Body of pancreas (tissue), 4 donors: ENCODE results near the gene THSD4. TPM values are rescaled to one million over a fixed set of nuclear protein-coding genes. Genes with fewer than 3 reads are reported as not detected.

ENCODE experiments used
- ATAC-seq: fragments of 150-250 bp; one replicate; pipeline ENCODE4 v1.9.1; 2016
- DNase-seq, 4 donors: peaks; one replicate each; pipeline ENCODE4 v3.0.0-alpha.2; 2019
- H3K27ac ChIP-seq, 4 donors: fragments of 200-600 bp; sonication (generic); 1 replicate in 3 of 4; 2 replicates in 1 of 4; pipeline versions ENCODE4 v1.5.1 to v1.6.1; 2016 to 2019; ENCODE audit warnings: mild to moderate bottlenecking in 1 of 4, mixed read lengths in 1 of 4, moderate library complexity in 1 of 4
- H3K27me3 ChIP-seq, 2 donors: fragments of 200-600 bp; sonication (generic); one replicate each; pipeline ENCODE4 v1.6.0; 2016; ENCODE audit warnings: mild to moderate bottlenecking in 1 of 2
- H3K36me3 ChIP-seq, 2 donors: fragments of 200-600 bp; sonication (generic); replicated peaks in 1 of 2; 2 replicates each; pipeline ENCODE4 v1.5.1; 2016; ENCODE audit warnings: low read depth in 2 of 2; ENCODE audit not compliant: insufficient read depth in 1 of 2
- H3K4me1 ChIP-seq: fragments of 200-600 bp; sonication (generic); one replicate; pipeline ENCODE4 v1.6.0; 2016
- H3K4me3 ChIP-seq, 2 donors: fragments of 200-600 bp; sonication (generic); 1 replicate in 1 of 2; 2 replicates in 1 of 2; pipeline ENCODE4 v1.5.1; 2016 to 2019
- H3K9me3 ChIP-seq, 3 donors: fragments of 200-600 bp; sonication (generic); 1 replicate in 2 of 3; 2 replicates in 1 of 3; pipeline ENCODE4 v1.5.1; 2016
- POLR2A ChIP-seq, 3 donors: fragments of 450-650 bp; IDR thresholded peaks; one replicate each; pipeline ENCODE4 v1.6.1; 2016; ENCODE audit warnings: antibody characterized with exemption in 3 of 3, mild to moderate bottlenecking in 2 of 3
- WGBS, 2 donors: methylation state at CpG; one replicate each; pipeline ENCODE4 v1.1.5; 2017; 5-methylcytosine and 5-hydroxymethylcytosine counted together
- intact Hi-C: fragments of 100-400 bp; cut with DNase I; formaldehyde crosslinking; loops from one replicate; pipeline ENCODE4 v1.15.1; 2023
- total RNA-seq, 2 donors: library from RNA; depleted of rRNA; stranded (reverse); fragments of >200 nt; gene quantifications; one replicate each; pipeline ENCODE4 v1.1.0, GENCODE V29; 2016
- TF ChIP-seq, protein P1 (sequence below), 7 experiments: fragments of 450-650 bp in 4 of 7; fragments of 200-600 bp in 3 of 7; sonication (generic) in 3 of 7; IDR thresholded peaks; one replicate each; pipeline ENCODE4 v1.5.1; 2016 to 2019; ENCODE audit warnings: antibody characterized with exemption in 7 of 7

The THSD4 gene
- total RNA-seq, 2 donors from 2014 or later: 12.9 to 16.1 TPM

DNA sequence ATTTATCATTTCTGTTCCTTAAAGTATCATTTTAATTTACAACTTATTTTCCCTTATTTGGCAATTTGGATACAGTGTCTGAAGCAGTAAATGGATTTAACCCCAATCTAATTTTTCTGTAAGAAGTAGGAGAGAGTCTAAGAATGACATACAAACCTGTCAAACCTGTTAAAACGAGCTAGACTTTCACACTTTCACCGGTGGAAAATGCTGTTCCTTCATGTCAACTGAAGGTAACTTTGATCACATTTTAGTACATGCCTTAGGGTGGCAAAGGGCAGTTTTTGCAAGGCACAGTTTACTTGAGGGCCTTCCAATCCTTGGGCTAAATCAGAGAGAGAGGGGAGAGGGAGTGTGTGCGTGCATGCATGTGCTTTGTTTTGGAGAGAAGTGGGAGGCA, 221.4 kb downstream of the THSD4 start:
- H3K4me3 ChIP-seq: no peak overlapping the region
- TF ChIP-seq, protein P1, sequence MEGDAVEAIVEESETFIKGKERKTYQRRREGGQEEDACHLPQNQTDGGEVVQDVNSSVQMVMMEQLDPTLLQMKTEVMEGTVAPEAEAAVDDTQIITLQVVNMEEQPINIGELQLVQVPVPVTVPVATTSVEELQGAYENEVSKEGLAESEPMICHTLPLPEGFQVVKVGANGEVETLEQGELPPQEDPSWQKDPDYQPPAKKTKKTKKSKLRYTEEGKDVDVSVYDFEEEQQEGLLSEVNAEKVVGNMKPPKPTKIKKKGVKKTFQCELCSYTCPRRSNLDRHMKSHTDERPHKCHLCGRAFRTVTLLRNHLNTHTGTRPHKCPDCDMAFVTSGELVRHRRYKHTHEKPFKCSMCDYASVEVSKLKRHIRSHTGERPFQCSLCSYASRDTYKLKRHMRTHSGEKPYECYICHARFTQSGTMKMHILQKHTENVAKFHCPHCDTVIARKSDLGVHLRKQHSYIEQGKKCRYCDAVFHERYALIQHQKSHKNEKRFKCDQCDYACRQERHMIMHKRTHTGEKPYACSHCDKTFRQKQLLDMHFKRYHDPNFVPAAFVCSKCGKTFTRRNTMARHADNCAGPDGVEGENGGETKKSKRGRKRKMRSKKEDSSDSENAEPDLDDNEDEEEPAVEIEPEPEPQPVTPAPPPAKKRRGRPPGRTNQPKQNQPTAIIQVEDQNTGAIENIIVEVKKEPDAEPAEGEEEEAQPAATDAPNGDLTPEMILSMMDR (IDR thresholded peaks at IDR 0.05): no peak
- TF ChIP-seq POLR2A (IDR thresholded peaks at IDR 0.05): no peak
- H3K36me3 ChIP-seq: no peaks in the 10 kb centered on the region
- DNase-seq (no peak), ATAC-seq (no peak)
- no peaks in the 10 kb centered on the region for H3K4me1 ChIP-seq
- H3K9me3 ChIP-seq: no peaks in the 10 kb centered on the region
- WGBS, 2 donors: 44% methylated on average over 3 of the region's 3 CpGs
- H3K27me3 ChIP-seq: no peaks in the 10 kb centered on the region
- H3K27ac ChIP-seq: peak overlapping the region; percentile 37 to 64 (median 52)
- intact Hi-C loops: no loop called here

DNA sequence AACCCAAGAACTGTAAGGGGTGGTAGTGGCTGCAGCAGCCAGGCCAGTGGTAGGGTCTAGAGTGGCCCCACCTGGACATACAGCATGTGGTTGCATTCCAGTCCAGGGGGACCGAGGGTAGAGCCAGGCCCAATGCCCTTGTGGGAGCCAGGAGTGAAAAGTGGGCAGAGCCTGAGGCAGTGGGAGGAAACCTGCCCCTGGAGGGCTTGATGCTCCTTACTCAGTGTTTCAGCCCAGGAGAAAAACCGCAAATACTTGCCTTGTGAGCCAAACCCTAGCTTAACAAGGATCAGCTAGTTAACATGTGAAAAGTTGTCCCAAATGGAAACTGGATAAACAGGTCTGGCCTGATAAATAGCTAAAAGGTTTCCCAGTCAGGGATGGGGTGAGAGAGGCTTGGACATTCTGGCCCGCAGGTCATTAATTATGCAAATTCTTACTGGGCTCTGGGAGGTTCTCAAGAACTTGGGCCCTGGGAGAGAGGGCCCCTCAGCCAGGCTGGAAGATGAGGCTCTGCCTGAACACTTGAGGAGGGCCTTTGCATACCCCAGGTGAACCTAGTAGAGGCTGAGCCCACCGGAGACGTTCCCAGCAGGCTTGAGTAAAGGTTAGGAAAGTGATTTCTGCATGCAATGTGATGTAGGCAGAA, 222.1 kb downstream of the THSD4 start:
- 43 to 53% methylated on average over 5 of the region's 5 CpGs for WGBS, 2 donors
- intact Hi-C loops: no loop called here
- peak overlapping the region; percentile 37 to 64 (median 52) for H3K27ac ChIP-seq

DNA sequence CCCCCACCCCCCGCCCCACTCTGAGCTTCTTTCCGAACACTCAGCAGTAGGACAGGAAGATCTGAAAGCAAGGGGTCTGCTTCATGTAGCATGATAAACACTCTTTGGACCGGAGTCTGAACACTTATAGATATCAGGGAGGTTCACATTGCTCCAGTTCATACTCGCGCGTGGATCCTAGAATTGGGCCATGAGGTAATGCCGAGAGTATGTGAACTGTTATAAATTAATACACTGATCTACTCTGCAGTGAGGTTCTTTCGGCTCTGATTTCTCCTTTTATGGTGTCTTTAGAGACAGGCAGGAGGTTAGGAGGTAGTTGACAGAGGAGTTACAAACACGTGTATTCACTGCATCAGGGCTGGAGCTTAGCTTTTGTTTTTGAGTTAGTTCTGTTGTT, 223.0 kb downstream of the THSD4 start:
- Histone ChIP-seq H3K9me3 (no peaks in the 10 kb centered on the region), H3K27ac (no peak overlapping the region), H3K4me3 (no peak overlapping the region), H3K36me3 (no peaks in the 10 kb centered on the region), H3K4me1 (no peaks in the 10 kb centered on the region), H3K27me3 (no peaks in the 10 kb centered on the region)
- 68 to 71% methylated on average over 9 of the region's 9 CpGs for WGBS, 2 donors
- intact Hi-C loops: no loop called here
- TF ChIP-seq, protein P1 (IDR thresholded peaks at IDR 0.05): no peak
- no peak for TF ChIP-seq POLR2A (IDR thresholded peaks at IDR 0.05)
- ATAC-seq (no peak), DNase-seq (no peak)

More for the DNA sequence above, 222.1 kb downstream of the THSD4 start:
- H3K4me3 ChIP-seq: no peak overlapping the region
- DNase-seq (peak in 3 of 4 donors; percentile 10 to 42 (median 27)), ATAC-seq (peak; percentile 72)
- no peaks in the 10 kb centered on the region for H3K27me3 ChIP-seq
- no peaks in the 10 kb centered on the region for H3K9me3 ChIP-seq
- H3K4me1 ChIP-seq: no peaks in the 10 kb centered on the region
- no peak for TF ChIP-seq POLR2A (IDR thresholded peaks at IDR 0.05)
- TF ChIP-seq, protein P1 (IDR thresholded peaks at IDR 0.05): peak in 1 of 7 experiments; percentile 5
- H3K36me3 ChIP-seq: no peaks in the 10 kb centered on the region

DNA sequence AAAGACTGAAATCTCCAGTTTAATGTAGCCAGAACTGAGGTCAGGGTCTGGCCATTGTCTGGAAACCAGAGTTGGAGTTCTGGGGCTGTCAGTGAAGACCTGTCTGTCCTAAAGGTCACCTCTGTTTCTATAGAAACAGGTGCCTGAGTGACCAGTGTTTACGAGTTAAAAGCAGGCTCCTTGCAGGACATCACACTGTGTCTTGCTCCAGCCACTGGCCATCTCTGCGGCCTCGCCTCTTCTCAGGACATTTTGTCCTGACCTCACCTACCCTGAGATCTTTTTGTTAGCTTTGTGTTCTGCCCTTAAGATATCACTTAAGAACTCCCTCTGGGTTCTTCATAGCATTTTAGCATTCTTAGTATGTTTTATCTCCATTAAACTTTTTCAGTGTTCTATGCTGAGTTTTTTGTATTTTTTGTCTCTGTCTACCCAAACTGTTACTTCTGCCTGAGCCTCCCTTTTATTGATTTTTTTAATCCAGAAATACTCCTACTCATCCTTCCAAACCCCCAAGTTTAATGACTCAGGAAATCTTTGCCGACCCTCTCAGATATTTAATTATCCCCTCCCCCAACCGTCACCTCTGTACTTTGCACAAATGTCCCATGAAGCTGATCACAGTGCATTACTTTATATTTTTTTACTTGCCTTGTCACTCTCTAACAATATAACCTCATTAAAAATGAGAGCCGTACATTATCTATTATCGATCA, 223.7 kb downstream of the THSD4 start:
- intact Hi-C loops: no loop called here
- no peaks in the 10 kb centered on the region for H3K36me3 ChIP-seq
- no peak overlapping the region for H3K27ac ChIP-seq
- 74 to 76% methylated on average over 7 of the region's 7 CpGs for WGBS, 2 donors
- no peak for TF ChIP-seq POLR2A (IDR thresholded peaks at IDR 0.05)
- TF ChIP-seq, protein P1 (IDR thresholded peaks at IDR 0.05): no peak
- H3K4me1 ChIP-seq: no peaks in the 10 kb centered on the region
- H3K4me3 ChIP-seq: no peak overlapping the region
- no peaks in the 10 kb centered on the region for H3K9me3 ChIP-seq
- DNase-seq (no peak), ATAC-seq (no peak)
- no peaks in the 10 kb centered on the region for H3K27me3 ChIP-seq
